ENCODE results near the gene SAP130. TPM values are rescaled to one million over a fixed set of nuclear protein-coding genes. Genes with fewer than 3 reads are reported as not detected.

SAP130 gene
- 12.9 TPM for polyA plus RNA-seq (ENCODE audit: insufficient read length)

GRCh38 chr2:128027801-128028667 lies at the start of gene SAP130:
SAP130 (minus strand) TSS chr2:128028059; CDS start chr2:128026292, 1,767 bp downstream.
- peak; percentile 96 for DNase-seq

GRCh38 chr2:128076461-128077106 lies 48.7 kb upstream of the SAP130 start:
- no peak for DNase-seq

DNA sequence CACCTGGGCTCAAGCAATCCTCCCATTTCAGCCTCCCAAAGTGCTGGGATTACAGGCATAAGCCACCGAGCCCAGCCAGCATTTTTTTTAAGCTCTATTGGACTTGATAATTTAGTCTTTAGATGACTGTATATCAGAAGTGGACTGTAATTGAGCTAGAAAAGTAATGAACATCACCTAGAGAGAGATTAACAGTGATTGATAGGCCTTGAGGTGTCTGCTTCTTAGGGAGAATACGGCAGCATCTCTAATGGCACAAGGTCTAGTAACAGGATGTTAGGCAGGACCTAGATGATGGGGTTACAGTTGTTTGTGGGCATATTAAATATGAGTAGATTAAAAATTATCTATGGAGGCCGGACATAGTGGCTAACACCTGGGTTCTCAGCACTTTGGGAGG lies 45.4 kb upstream of the SAP130 start:
- DNase-seq = no peak

DNA sequence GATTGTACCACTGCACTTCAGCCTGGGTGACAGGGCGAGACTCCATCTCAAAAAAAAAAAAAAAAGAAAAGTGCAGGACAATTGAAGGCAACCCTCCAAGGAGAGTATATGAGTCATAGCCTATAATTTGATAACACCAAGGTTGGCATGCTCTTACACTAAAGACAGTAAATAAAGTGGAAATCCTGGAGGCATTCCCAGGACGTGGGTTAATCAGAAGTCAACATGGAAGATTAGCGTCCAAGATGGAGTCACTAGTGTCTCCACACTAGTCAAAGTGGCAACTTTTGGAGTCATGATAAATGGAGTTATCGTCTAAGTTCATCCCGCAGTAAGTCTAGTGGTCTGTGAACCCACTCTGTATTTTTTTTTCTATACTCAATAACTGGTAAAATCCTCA lies 41.9 kb upstream of the SAP130 start:
- DNase-seq = no peak

- DNase-seq = no peak
These were observed 36.5 kb upstream of the SAP130 start for GRCh38 chr2:128064353-128064752.

- no peak for DNase-seq
These were observed 34.7 kb upstream of the SAP130 start for GRCh38 chr2:128062571-128062970.

DNA sequence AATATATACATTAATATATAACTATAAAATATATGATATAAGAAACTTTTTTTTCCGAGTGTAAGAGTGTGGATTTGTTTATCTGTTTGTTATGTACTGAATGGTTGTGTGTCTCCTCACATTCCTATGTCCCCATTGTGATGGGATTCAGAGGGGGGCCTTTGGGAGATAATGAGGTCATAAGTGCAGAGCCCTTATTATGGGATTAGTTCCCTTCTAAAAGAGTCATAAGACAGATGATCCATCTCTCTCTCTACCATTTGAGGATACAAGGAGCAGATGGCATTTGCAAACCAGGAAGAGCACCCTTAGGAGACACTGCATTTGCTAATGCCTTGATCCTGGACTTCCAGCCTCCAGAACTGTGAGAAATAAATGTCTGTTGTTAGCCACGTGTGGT lies 30.3 kb upstream of the SAP130 start:
- no peak for DNase-seq

DNA sequence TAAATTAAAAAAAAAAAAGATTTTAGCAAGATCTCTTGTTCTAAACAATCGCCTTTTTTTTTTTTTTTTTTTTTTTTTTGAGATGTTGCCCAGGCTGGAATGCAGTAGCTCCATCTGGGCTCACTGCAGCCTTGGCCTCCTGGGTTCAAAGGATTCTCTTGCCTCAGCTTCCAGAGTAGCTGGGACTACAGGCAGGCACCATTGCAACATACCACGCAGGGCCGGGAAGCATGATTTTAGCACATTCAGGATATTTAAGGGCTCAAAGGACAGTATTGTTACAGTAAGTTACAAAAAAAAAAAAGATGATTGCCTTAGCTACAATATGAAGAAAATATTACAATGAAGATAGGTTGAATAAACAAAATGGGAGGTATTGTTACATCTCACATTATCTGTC lies 29.5 kb upstream of the SAP130 start:
- no peak for DNase-seq

- DNase-seq = no peak
These were observed 26.4 kb upstream of the SAP130 start for GRCh38 chr2:128054104-128054885.

- DNase-seq = no peak
These were observed 25.5 kb upstream of the SAP130 start for GRCh38 chr2:128053331-128053730.

DNA sequence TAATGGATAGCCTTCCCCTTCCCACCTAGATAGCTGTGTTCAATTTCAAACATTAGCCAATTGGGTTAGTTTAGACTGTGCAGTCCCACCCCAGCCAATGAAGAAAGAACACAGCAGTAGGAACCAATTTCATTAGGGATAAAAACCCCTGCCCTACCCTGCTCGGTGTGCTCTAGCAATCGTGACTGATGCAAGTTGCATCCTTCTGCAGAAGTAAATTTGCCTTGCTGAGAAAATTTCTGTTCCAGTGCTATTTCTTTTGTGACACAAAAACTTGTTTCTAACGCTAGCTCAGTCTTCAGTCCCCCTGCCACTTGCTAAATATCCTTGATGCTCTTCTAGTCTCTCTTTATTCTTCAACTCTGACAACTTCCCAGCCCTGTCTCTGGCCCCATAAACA lies 15.2 kb upstream of the SAP130 start:
- no peak for DNase-seq

DNA sequence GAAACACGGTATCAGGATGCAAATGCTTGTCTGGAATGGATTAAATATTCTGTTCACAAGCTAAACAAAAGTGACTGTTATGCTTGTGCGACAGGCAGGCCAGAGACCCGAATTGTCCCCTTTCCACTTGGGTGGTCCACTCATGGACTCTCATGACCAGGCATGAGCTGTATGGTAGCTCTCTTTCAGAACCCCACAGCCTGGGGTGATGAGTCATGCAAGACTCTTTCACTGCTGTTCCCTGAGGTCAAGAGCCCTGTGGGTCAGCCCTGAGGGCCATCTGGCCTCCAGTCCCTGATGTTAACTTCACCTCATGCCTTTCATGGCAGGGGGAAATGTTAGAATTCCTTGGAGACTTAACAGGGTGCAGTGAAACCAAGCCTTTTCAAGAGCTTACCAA lies 13.7 kb upstream of the SAP130 start:
- DNase-seq = no peak

DNA sequence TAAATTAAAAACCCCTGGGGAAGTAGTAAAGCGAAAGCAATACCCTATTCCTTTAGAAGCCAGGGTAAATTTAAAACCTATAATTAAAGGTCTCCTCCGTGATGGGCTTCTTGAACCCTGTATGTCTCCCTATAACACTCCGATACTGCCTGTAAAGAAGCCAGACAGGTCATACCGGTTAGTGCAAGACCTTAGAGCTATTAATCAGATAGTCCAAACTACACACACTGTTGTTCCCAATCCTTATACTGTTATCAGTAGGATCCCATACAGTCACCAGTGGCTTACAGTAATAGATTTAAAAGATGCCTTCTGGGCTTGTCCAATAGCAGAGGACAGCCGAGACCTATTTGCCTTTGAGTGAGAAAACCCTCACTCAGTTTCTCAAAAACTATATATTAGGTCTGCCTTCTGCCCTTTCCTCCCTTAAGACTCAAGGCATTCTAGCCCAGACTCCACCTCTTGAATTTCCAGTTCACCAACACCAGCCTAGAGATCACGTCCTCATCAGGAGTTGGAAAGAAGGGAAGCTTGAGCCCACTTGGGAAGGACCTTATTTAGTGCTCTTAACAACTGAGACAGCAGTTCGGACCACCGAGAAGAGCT lies 12.4 kb upstream of the SAP130 start:
- DNase-seq = no peak

DNA sequence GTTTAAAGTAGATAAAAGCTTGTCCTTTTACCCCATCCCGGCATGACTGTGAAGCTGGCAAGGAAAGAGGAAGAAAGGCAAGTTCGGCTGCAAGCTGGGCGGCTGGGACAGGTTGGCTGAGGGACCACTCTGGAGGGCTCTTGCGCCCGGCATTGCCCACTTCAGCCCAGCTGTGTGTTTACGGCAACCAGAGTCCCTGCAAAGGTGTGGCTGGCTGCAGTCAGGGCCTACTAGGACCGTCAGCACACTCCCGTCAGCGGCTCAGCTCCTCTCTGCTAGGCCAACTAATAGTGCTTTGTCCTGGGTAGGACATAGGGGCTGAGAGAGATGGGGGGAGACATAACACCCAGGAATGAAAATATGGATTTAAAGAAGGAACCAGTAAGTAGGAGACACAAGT lies 11.7 kb upstream of the SAP130 start:
- no peak for DNase-seq

GRCh38 chr2:128038411-128038810 lies 10.6 kb upstream of the SAP130 start:
- DNase-seq = no peak

- no peak for DNase-seq
These were observed 9.8 kb upstream of the SAP130 start for GRCh38 chr2:128037649-128038048.

- DNase-seq = no peak
These were observed 9.1 kb upstream of the SAP130 start for GRCh38 chr2:128036748-128037607.

GRCh38 chr2:128032092-128032491 lies 4.2 kb upstream of the SAP130 start:
- no peak for DNase-seq

GRCh38 chr2:128028668-128029054 lies 802 bp upstream of the SAP130 start:
- DNase-seq = peak; percentile 0

GRCh38 chr2:128027278-128027800 lies 520 bp downstream of the SAP130 start:
- DNase-seq = peak; percentile 100

DNA sequence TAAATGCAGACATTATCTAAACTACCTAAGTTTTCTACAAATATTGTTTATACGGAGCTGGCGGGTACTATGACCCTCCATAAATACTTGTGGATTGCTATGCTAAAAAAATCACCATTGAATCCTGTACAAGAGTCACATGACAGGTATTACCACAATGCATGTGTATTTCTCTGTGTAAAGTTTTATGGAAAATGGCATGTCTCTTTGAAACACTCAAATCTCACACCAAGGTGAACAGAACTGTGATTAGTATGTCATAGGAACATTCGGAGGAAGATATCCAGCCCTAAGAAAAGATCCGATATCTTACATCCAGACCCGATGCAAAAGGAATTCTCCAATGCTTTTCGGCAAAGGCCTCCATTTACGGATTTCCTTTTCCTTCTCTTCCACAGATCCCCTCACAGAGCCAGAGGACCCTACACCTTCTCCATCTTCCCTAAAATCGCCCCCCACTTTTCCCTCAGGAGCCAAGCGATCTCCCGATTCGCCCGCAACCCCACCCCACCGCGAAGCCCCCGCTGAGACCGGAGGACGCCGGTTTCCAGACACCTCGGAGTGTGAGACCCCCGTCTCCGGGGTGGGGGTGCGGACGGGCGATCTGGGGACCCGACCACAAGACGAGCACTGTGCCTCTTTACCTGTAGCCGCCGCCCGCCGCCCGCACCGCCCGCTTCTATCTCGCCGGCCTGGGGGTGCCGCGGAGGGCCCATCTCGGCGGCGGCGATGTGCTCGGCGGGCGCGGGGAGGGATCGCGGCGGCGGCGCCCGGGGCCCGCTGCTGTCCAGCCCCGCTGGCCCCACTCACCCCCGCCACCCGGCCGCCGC lies 1.2 kb downstream of the SAP130 start:
- DNase-seq = peak; percentile 4

Measured in hindlimb muscle (tissue), 1 donor.